Measurements from ENCODE around the gene ERG. TPM values are rescaled to one million over a fixed set of nuclear protein-coding genes. Genes with fewer than 3 reads are reported as not detected.

ERG gene
- total RNA-seq, 1 donor, result 89.1 TPM

DNA sequence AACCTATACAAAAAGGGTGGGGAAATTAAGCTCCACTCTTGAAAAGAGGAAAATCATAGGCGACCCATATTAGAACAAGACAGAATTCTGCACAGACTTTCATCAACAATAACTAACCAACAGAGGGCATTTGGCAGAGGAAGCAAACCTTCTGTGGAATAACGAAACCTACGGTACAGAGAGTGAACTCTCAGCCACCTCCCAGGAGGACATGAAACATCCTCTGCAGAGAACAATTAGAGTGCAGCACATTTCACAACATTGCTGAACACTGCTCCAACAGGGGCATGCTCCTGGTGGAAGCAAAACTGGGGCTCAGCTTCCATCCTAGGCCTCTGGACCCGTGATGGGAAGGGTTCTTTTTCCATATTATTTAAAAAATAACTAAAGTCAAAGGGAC, 130.6 kb downstream of the ERG start:
- no peak for DNase-seq (ENCODE audit: low read depth in 2 of 3, low spot score in 2 of 3)

GRCh38 chr21:38365521-38365920, 132.8 kb downstream of the ERG start:
- DNase-seq (ENCODE audit: low read depth in 2 of 3, low spot score in 2 of 3), result no peak

GRCh38 chr21:38363693-38364092, 134.6 kb downstream of the ERG start:
- no peak for DNase-seq (ENCODE audit: low read depth in 2 of 3, low spot score in 2 of 3)

- DNase-seq (ENCODE audit: low read depth in 2 of 3, low spot score in 2 of 3), result no peak
Measured at GRCh38 chr21:38361324-38361723, 137.0 kb downstream of the ERG start.

DNA sequence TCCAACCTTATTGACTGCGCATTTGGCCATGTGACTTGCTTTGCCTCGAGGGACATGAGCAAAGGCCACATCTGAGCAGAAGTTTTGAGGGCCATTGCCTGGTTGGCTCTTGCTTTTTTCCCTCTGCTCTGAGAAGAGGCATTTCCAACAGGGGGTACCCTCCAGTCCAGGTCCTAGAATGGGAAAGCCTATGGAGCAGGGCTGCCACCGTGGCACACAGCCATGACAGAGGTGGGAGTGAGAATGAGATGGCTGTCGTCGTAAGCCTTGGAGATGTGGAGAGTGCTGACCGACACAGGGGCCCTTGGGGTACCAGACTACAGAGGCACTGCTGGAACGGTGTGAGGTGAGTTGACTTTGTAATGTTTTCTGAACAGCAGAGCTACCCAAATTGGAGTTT, 138.4 kb downstream of the ERG start:
- no peak for DNase-seq (ENCODE audit: low read depth in 2 of 3, low spot score in 2 of 3)

GRCh38 chr21:38359090-38359489, 139.2 kb downstream of the ERG start:
- no peak for DNase-seq (ENCODE audit: low read depth in 2 of 3, low spot score in 2 of 3)

- DNase-seq (ENCODE audit: low read depth in 2 of 3, low spot score in 2 of 3), result no peak
Measured at GRCh38 chr21:38358666-38359065, 139.6 kb downstream of the ERG start.

DNA sequence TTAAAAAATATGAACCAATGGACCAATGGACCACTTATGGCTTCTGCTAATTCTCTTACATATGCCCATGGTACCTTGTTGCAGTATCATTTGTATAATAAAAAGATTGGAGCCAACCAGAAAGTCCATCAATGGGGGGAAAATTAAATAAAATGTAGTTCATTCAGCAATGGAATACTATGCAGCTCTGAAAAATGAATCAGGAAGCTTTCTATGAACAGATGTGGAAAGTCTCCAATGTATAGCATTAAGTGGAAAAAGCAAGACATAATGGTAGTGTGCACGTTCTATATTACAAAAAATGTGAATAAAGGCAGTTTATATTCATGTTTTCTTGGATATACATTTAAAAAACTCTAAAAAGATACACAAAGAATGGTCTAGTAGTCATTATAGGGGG, 140.2 kb downstream of the ERG start:
- no peak for DNase-seq (ENCODE audit: low read depth in 2 of 3, low spot score in 2 of 3)

GRCh38 chr21:38356883-38357625, 141.2 kb downstream of the ERG start:
- DNase-seq (ENCODE audit: low read depth in 2 of 3, low spot score in 2 of 3), result no peak

DNA sequence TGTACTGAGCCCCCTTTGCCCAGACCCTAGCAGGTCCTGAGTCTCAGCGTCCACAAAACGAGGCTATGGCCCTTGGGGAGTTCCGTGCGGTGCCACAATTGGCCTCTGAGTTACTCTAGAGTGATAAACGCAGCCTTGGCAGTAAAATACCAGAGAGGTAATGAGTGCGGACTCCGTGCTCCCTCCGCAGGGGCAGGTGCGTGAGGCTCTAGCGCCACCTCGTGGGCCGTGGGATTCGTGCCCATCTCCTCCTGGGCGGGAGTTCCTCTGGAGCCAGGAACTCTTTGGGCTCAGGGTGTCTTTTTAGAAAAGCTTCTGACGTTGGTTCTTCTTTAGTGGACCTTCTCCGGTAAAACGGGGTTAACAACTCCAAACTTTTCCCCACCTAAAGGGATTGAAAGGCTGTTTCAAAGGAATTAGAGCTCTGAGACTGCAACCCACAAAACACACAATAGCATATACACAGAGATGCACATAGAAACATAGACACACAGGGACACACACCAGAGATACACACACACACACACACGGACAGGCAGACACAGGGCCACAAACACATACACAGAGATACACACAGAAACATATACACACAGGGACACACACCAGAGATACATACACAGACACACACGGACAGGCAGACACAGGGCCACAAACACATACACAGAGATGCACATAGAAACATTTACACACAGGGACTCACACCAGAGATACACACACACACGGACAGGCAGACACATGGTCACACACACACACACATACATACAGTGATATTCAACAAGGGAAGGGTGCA, 142.1 kb downstream of the ERG start:
- DNase-seq (ENCODE audit: low read depth in 2 of 3, low spot score in 2 of 3), result peak; percentile 45 to 83 (median 71)

GRCh38 chr21:38355353-38355752, 142.9 kb downstream of the ERG start:
- DNase-seq (ENCODE audit: low read depth in 2 of 3, low spot score in 2 of 3), result no peak

DNA sequence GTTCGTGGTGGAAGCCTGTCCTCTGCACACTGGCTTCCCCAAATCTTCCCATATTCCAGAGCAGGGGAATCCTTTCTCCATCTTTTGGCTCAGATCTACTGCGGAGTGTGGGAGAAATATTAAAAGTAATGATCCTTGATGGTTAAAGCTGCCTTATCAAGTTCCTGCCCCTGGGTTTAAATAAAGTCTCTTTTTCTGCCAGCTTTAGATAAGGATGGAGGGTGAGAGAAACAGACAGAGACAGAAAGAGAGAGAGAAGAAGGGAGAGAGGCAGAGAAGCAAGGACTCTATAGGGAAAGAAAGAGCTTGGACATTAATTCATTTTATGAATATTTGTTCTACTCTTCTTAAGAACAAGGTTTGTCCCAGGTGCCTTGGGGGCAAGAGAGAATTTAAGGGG, 143.5 kb downstream of the ERG start:
- DNase-seq (ENCODE audit: low read depth in 2 of 3, low spot score in 2 of 3), result peak in 1 of 3 donors; percentile 12

GRCh38 chr21:38354231-38354630, 144.0 kb downstream of the ERG start:
- DNase-seq (ENCODE audit: low read depth in 2 of 3, low spot score in 2 of 3), result no peak

DNA sequence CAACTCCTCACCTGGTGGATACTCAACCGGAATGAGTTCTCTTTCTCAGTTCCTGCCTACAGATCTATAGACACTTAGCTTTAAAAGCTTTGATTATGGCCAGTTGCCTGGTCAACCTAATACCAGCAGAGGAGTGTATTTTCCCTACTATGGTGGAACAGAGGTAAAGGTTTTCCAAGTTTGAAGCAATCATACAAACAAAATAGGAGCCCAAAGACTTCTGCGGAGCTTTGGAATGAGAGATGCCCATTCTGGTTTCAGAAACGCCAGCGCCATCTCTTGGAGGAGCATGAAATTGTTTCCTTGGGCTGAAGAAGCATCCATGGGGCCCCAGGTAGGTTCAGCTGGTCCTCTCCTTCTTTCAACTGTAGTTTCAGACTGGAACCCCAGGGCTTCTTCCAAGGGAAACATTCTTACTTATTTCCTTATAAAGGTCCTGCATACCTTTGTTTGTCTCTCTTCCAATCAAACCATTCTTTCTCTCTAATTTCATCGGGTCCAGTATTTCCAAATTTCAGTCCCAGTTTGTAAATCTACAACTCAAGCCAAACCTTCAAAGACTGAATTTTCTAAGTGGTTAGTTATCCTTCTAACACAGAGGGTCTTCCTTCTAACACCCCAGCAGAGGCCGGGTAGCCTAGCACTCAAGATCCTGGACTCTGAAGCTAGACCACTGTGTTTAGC, 145.6 kb downstream of the ERG start:
- DNase-seq (ENCODE audit: low read depth in 2 of 3, low spot score in 2 of 3), result peak in 1 of 3 donors; percentile 66

GRCh38 chr21:38351961-38352521, 146.2 kb downstream of the ERG start:
- DNase-seq (ENCODE audit: low read depth in 2 of 3, low spot score in 2 of 3), result peak in 2 of 3 donors; percentile 13 to 53

GRCh38 chr21:38351176-38351959, 146.9 kb downstream of the ERG start:
- no peak for DNase-seq (ENCODE audit: low read depth in 2 of 3, low spot score in 2 of 3)

DNA sequence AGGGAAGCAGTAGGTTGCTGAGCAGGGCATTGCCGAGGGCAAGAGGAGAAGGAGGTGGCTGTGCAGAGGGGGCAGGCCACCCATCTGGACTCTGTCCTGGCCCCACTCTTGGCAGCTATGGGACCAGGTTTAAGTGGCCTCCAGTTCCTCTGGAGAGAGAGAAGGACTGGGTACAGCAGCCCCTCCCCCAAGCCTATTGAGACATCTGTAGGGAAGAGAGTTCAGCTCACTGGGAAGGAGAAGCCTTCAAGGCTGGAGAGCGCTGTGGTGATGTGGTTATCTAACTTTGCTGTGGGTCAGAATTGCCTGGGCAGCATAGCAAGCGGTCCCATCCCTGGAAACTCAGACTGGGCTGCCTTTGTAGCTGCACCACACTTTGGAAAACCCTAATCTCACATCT, 147.6 kb downstream of the ERG start:
- DNase-seq (ENCODE audit: low read depth in 2 of 3, low spot score in 2 of 3), result no peak

- DNase-seq (ENCODE audit: low read depth in 2 of 3, low spot score in 2 of 3), result no peak
Measured at GRCh38 chr21:38349977-38350376, 148.3 kb downstream of the ERG start.

- no peak for DNase-seq (ENCODE audit: low read depth in 2 of 3, low spot score in 2 of 3)
Measured at GRCh38 chr21:38349111-38349746, 149.0 kb downstream of the ERG start.

DNA sequence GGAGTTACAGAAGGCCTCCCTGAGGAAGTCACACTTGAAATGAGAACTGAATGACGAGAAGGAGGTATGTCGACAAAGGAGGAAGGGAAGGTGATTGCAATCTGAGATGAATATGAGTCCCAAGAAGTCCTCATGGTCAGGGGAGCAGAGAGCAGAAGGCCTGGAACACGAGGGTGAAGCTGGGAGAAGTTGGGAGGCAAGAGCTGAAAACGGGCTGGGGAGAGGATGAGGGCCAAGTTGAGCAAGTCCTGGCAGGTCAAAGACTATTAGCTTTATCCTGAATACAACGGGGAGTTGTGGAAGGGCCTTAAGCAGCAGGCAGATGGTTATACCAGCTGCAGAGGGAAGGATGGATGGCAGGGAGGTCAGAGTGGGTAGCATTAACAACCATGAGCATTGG, 152.0 kb downstream of the ERG start:
- DNase-seq (ENCODE audit: low read depth in 2 of 3, low spot score in 2 of 3), result no peak
